CD14-positive monocyte (primary cell): Measurements from ENCODE around the gene CBX4. TPM values are rescaled to one million over a fixed set of nuclear protein-coding genes. Genes with fewer than 3 reads are reported as not detected.

Experiments used
- DNase-seq, 3 donors: peaks; one replicate each; pipeline ENCODE4 v3.0.0-alpha.2; 2011 to 2022
- H2AFZ ChIP-seq: 2 replicates; pipeline ENCODE4 v1.6.0; 2012; ENCODE audit warnings: mild to moderate bottlenecking, low read depth, low read length, inconsistent platforms; ENCODE audit not compliant: insufficient read depth, poor library complexity, severe bottlenecking
- H3K27ac ChIP-seq, 2 donors: 1 replicate in 1 of 2; 2 replicates in 1 of 2; pipeline ENCODE4 v1.5.1; 2012 to 2013; ENCODE audit warnings: low read length in 2 of 2, control low read depth in 1 of 2, inconsistent platforms in 1 of 2, low read depth in 1 of 2, mild to moderate bottlenecking in 1 of 2
- H3K27me3 ChIP-seq, 2 donors: one replicate each; pipeline versions ENCODE4 v1.6.0 to v1.6.1; 2011 to 2013; ENCODE audit warnings: low read length in 2 of 2; ENCODE audit not compliant: control insufficient read depth in 2 of 2, insufficient read depth in 2 of 2
- H3K36me3 ChIP-seq, 2 donors: replicated peaks in 1 of 2; 1 replicate in 1 of 2; 2 replicates in 1 of 2; pipeline versions ENCODE4 v1.5.1 to v1.6.1; 2012 to 2013; ENCODE audit warnings: low read length in 2 of 2, control low read depth in 1 of 2, inconsistent platforms in 1 of 2, mild to moderate bottlenecking in 1 of 2; ENCODE audit not compliant: insufficient read depth in 2 of 2, control insufficient read depth in 1 of 2
- H3K4me1 ChIP-seq, 2 donors: 1 replicate in 1 of 2; 2 replicates in 1 of 2; pipeline versions ENCODE4 v1.5.1 to v1.6.1; 2012 to 2013; ENCODE audit warnings: low read length in 2 of 2, control low read depth in 1 of 2, inconsistent platforms in 1 of 2, mild to moderate bottlenecking in 1 of 2, moderate library complexity in 1 of 2; ENCODE audit not compliant: insufficient read depth in 2 of 2, control insufficient read depth in 1 of 2
- H3K4me2 ChIP-seq: replicated peaks from 2 replicates; pipeline ENCODE3; 2012; ENCODE audit warnings: low read length, moderate library complexity, mild to moderate bottlenecking; ENCODE audit not compliant: poor library complexity, severe bottlenecking; ENCODE audit errors: extremely low read depth
- H3K4me3 ChIP-seq, 3 experiments: fragments of 200-600 bp in 1 of 3; sonication (generic) in 1 of 3; replicated peaks in 1 of 3; 1 replicate in 2 of 3; 2 replicates in 1 of 3; pipeline ENCODE4 v1.5.1; 2011 to 2013; ENCODE audit warnings: low read length in 3 of 3, mild to moderate bottlenecking in 3 of 3, control low read depth in 2 of 3, low read depth in 2 of 3, inconsistent platforms in 1 of 3, moderate library complexity in 1 of 3
- H3K79me2 ChIP-seq: 2 replicates; pipeline ENCODE4 v1.6.0; 2012; ENCODE audit warnings: mild to moderate bottlenecking, control low read depth, inconsistent platforms, low read length, moderate library complexity; ENCODE audit not compliant: insufficient read depth
- H3K9ac ChIP-seq: 2 replicates; pipeline ENCODE4 v1.6.0; 2017; ENCODE audit warnings: low read length, mild to moderate bottlenecking; ENCODE audit not compliant: insufficient read depth, poor library complexity, severe bottlenecking
- H3K9me3 ChIP-seq, 2 donors: replicated peaks in 1 of 2; 1 replicate in 1 of 2; 2 replicates in 1 of 2; pipeline versions ENCODE4 v1.5.1 to v1.6.1; 2012 to 2013; ENCODE audit warnings: low read length in 2 of 2, control low read depth in 1 of 2; ENCODE audit not compliant: control insufficient read depth in 1 of 2, insufficient read depth in 1 of 2
- H4K20me1 ChIP-seq: 2 replicates; pipeline ENCODE4 v1.6.0; 2012; ENCODE audit warnings: mild to moderate bottlenecking, low read length, control low read depth, moderate library complexity; ENCODE audit not compliant: insufficient read depth
- H3K27ac Mint-ChIP-seq, 7 donors: one replicate each; pipeline ENCODE4 v1.8.0; 2020; ENCODE audit warnings: mild to moderate bottlenecking in 7 of 7, mixed read lengths in 7 of 7, moderate library complexity in 6 of 7, inconsistent platforms in 2 of 7
- H3K27me3 Mint-ChIP-seq, 3 donors: one replicate each; pipeline ENCODE4 v1.8.0; 2021 to 2022; ENCODE audit warnings: low read depth in 3 of 3, mild to moderate bottlenecking in 3 of 3, mixed read lengths in 3 of 3, moderate library complexity in 3 of 3, inconsistent platforms in 1 of 3
- H3K36me3 Mint-ChIP-seq, 2 donors: one replicate each; pipeline ENCODE4 v1.8.0; 2020; ENCODE audit warnings: mixed read lengths in 2 of 2, inconsistent platforms in 1 of 2, mild to moderate bottlenecking in 1 of 2
- H3K4me1 Mint-ChIP-seq: one replicate; pipeline ENCODE4 v1.8.0; 2020; ENCODE audit warnings: mild to moderate bottlenecking, mixed read lengths
- H3K4me3 Mint-ChIP-seq, 2 donors: one replicate each; pipeline ENCODE4 v1.8.0; 2020; ENCODE audit warnings: mild to moderate bottlenecking in 2 of 2, mixed read lengths in 2 of 2, moderate library complexity in 1 of 2
- H3K9me3 Mint-ChIP-seq, 7 donors: one replicate each; pipeline ENCODE4 v1.8.0; 2020 to 2022; ENCODE audit warnings: mixed read lengths in 7 of 7, mild to moderate bottlenecking in 6 of 7, moderate library complexity in 6 of 7, inconsistent platforms in 2 of 7
- CTCF ChIP-seq: fragments of 200-600 bp; IDR thresholded peaks from one replicate; pipeline ENCODE4 v1.8.0; 2022; ENCODE audit warnings: antibody characterized with exemption, mild to moderate bottlenecking
- whole genome bisulfite sequencing: methylation state at CpG from one replicate; pipeline ENCODE4 v1.1.5; 2013; ENCODE audit warnings: missing lambda C conversion rate; ENCODE audit not compliant: insufficient coverage; 5-methylcytosine and 5-hydroxymethylcytosine counted together
- intact Hi-C, 2 donors: fragments of 100-400 bp; cut with micrococcal nuclease; formaldehyde crosslinking; loops; one replicate each; pipeline versions ENCODE4 v1.15.0 to v1.15.1; 2023
- polyA plus RNA-seq, 3 donors: library from polyadenylated mRNA; depleted of rRNA in 1 of 3; unstranded in 2 of 3; stranded (reverse) in 1 of 3; fragments of 300-500 nt in 2 of 3; fragments of >200 nt in 1 of 3; fragmentation: Illumina TruSeq in 2 of 3; gene quantifications; 1 replicate in 2 of 3; 2 replicates in 1 of 3; pipeline ENCODE4 v1.2.3, GENCODE V29; 2012 to 2021

CBX4 gene
- polyA plus RNA-seq, 3 donors: 1.4 to 82.8 (median 3.6) TPM

- Histone ChIP-seq H3K9ac (no peak overlapping the region), H3K4me2 (peak overlapping the region; percentile 92), H3K27ac (no peak overlapping the region), H3K9me3 (peaks cover 0 to 3% of the 10 kb centered on the region in 2 donors), H4K20me1 (peaks cover 81% of the 10 kb centered on the region), H2AFZ (no peak overlapping the region), H3K79me2 (peaks cover 52% of the 10 kb centered on the region), H3K4me1 (peaks cover 62 to 86% of the 10 kb centered on the region in 2 donors), H3K36me3 (peaks cover 19 to 26% of the 10 kb centered on the region in 2 donors), H3K4me3 (no peak overlapping the region), H3K27me3 (peaks cover 0 to 5% of the 10 kb centered on the region in 2 donors)
- no peak overlapping the region for H3K4me3 Mint-ChIP-seq
- H3K4me1 Mint-ChIP-seq: peaks cover 47% of the 10 kb centered on the region
- WGBS: 100% methylated on average over 3 of the region's 13 CpGs
- intact Hi-C loops: no loop called here
- peak overlapping the region in 1 of 7 donors; percentile 36 for H3K27ac Mint-ChIP-seq
- DNase-seq: no peak
- peaks cover 0 to 7% (median 5%) of the 10 kb centered on the region in 7 donors for H3K9me3 Mint-ChIP-seq
- TF ChIP-seq CTCF: no peak
- peaks cover 8 to 15% (median 11%) of the 10 kb centered on the region in 3 donors for H3K27me3 Mint-ChIP-seq
- H3K36me3 Mint-ChIP-seq: peaks cover 16 to 26% of the 10 kb centered on the region in 2 donors
These were observed 3.8 kb downstream of the CBX4 start for GRCh38 chr17:79835470-79835899.

GRCh38 chr17:79834565-79835469 lies 4.4 kb downstream of the CBX4 start:
- Histone ChIP-seq H4K20me1 (peaks cover 84% of the 10 kb centered on the region), H3K4me2 (no peak overlapping the region), H3K27ac (no peak overlapping the region), H3K9ac (no peak overlapping the region), H3K9me3 (no peaks in the 10 kb centered on the region), H3K27me3 (no peaks in the 10 kb centered on the region), H3K36me3 (peaks cover 19 to 26% of the 10 kb centered on the region in 2 donors), H3K4me1 (peaks cover 57 to 80% of the 10 kb centered on the region in 2 donors), H2AFZ (no peak overlapping the region), H3K4me3 (no peak overlapping the region), H3K79me2 (peaks cover 52% of the 10 kb centered on the region)
- no peak overlapping the region for H3K4me3 Mint-ChIP-seq
- H3K36me3 Mint-ChIP-seq: peaks cover 16 to 26% of the 10 kb centered on the region in 2 donors
- peaks cover 0 to 2% (median 0%) of the 10 kb centered on the region in 7 donors for H3K9me3 Mint-ChIP-seq
- H3K27ac Mint-ChIP-seq: peak overlapping the region in 1 of 7 donors; percentile 36
- peaks cover 46% of the 10 kb centered on the region for H3K4me1 Mint-ChIP-seq
- intact Hi-C loops: no loop called here
- DNase-seq: peak in 1 of 3 donors; percentile 21
- peak; percentile 87 for TF ChIP-seq CTCF
- peaks cover 5 to 9% (median 6%) of the 10 kb centered on the region in 3 donors for H3K27me3 Mint-ChIP-seq
- WGBS: 93% methylated on average over 53 of the region's 61 CpGs
